Activated B cell treated with CpG ODN at 0.5 μM for 24 hours (primary cell): ENCODE results near the gene PCDHGA10. TPM values are rescaled to one million over a fixed set of nuclear protein-coding genes. Genes with fewer than 3 reads are reported as not detected.
A peak's percentile ranks its signal among the peaks of the same experiment; 100 is the strongest.
"Not testable (repeated sequence)": the region's sequence is repeated elsewhere in the genome, so short reads cannot be mapped to it uniquely, and the experiment has no call there.

Source experiments
- ATAC-seq: fragments of 200-7000 bp; cut with Tn5 transposase; one replicate; pipeline ENCODE4 v1.10.0; 2021; ENCODE audit warnings: low read depth, mild to moderate bottlenecking, moderate library complexity
- CTCF ChIA-PET: fragments of 350-600 bp; sonication (Branson Sonifier 250); formaldehyde crosslinking; loops from one replicate; lab custom pipeline; 2021; ENCODE audit warnings: antibody characterized with exemption; lab: Charles Lee
- POLR2A ChIA-PET: fragments of 350-600 bp; sonication (Branson Sonifier 250); formaldehyde crosslinking; loops from one replicate; lab custom pipeline; 2021; ENCODE audit warnings: antibody characterized with exemption; lab: Charles Lee
- DNase-seq: peaks from one replicate; pipeline ENCODE4 v3.0.0; 2022
- H3K27ac Mint-ChIP-seq: one replicate; pipeline ENCODE4 v1.8.0; 2020; ENCODE audit warnings: mixed read lengths
- H3K27me3 Mint-ChIP-seq: one replicate; pipeline ENCODE4 v1.8.0; 2021; ENCODE audit warnings: mixed read lengths
- H3K36me3 Mint-ChIP-seq: one replicate; pipeline ENCODE4 v1.8.0; 2021; ENCODE audit warnings: low read depth, mixed read lengths
- H3K4me1 Mint-ChIP-seq: one replicate; pipeline ENCODE4 v1.8.0; 2021; ENCODE audit warnings: mixed read lengths
- H3K4me3 Mint-ChIP-seq: one replicate; pipeline ENCODE4 v1.8.0; 2020; ENCODE audit warnings: mild to moderate bottlenecking, mixed read lengths
- H3K9me3 Mint-ChIP-seq: one replicate; pipeline ENCODE4 v1.8.0; 2020; ENCODE audit warnings: mixed read lengths
- CTCF ChIP-seq: fragments of 200-600 bp; IDR thresholded peaks from one replicate; pipeline ENCODE4 v1.8.0; 2022; ENCODE audit warnings: antibody characterized with exemption, mild to moderate bottlenecking
- intact Hi-C: fragments of 100-400 bp; cut with micrococcal nuclease; formaldehyde crosslinking; loops from one replicate; pipeline ENCODE4 v1.15.1; 2024
- total RNA-seq: library from RNA; stranded (reverse); gene quantifications from 2 replicates; pipeline ENCODE4 v1.2.3, GENCODE V29; 2022

PCDHGA10 gene
- total RNA-seq, 1 donor from 2014 or later: 1.3 TPM

GRCh38 chr5:141371572-141372475 lies 41.0 kb upstream of the PCDHGA10 start:
- Mint-ChIP-seq H3K27ac (no peak overlapping the region), H3K36me3 (no peaks in the 10 kb centered on the region), H3K4me3 (no peak overlapping the region), H3K27me3 (peaks cover 43% of the 10 kb centered on the region), H3K9me3 (peaks cover 17% of the 10 kb centered on the region), H3K4me1 (peaks cover 7% of the 10 kb centered on the region)
- no peak for ATAC-seq
- intact Hi-C loops: loop anchor here (5.0 kb wide), 1 partner anchor 40 kb away; the partner anchor contains the start of gene PCDHGA10
- DNase-seq: no peak
- POLR2A ChIA-PET: no interaction called here
- no peak for TF ChIP-seq CTCF
- CTCF ChIA-PET: interaction anchor here (2.8 kb wide), 1 partner anchor 192 kb away, joined by 23 read pairs; no protein-coding TSS in a partner anchor

DNA sequence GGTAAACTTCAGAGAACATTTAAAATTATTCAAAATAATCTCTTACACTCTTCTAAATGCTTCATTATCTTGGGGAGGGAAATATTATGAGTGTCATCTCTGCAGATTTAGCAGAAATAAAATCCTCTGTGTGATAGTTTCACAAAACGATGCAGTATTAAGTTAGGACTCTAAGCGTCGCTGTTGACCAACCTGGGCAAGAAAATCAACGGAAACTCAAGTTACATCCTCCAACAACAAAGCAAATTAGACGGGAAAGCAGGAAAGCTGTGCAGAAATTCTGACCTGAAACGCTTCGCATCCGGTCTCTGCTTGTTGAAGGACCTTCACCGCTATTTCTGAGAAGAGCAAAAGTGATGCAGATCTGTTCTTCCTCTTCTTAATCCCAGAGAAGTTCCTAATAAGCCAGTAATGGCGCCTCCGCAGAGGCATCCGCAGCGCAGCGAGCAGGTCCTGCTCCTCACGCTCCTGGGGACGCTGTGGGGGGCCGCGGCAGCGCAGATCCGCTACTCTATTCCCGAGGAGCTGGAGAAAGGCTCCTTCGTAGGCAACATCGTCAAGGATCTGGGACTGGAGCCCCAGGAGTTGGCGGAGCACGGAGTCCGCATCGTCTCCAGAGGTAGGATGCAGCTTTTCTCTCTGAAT lies 39.0 kb upstream of the PCDHGA10 start, which contains the start of gene PCDHGA6:
Gene PCDHGA6 (plus strand): TSS at position 219 of the 645 bp plus-strand sequence. CDS start 193 bp downstream, at position 412.
- peaks cover 37% of the 10 kb centered on the region for H3K27me3 Mint-ChIP-seq
- H3K9me3 Mint-ChIP-seq: peaks cover 22% of the 10 kb centered on the region

GRCh38 chr5:141374627-141375026 lies 38.2 kb upstream of the PCDHGA10 start:
- TF ChIP-seq CTCF: no peak
- no peaks in the 10 kb centered on the region for H3K36me3 Mint-ChIP-seq
- ChIA-PET POLR2A (no interaction called here), CTCF (interaction anchor here (1.3 kb wide), 1 partner anchor 23 kb away, joined by 3 read pairs; the partner anchor contains the start of gene PCDHGB5)
- ATAC-seq (no peak), DNase-seq (no peak)
- peaks cover 24% of the 10 kb centered on the region for H3K9me3 Mint-ChIP-seq
- H3K4me3 Mint-ChIP-seq: no peak overlapping the region
- H3K27ac Mint-ChIP-seq: no peak overlapping the region
- intact Hi-C loops: loop anchor here (5.0 kb wide), 1 partner anchor 38 kb away; the partner anchor contains the start of gene PCDHGA10
- peaks cover 7% of the 10 kb centered on the region for H3K4me1 Mint-ChIP-seq
- H3K27me3 Mint-ChIP-seq: peaks cover 31% of the 10 kb centered on the region

More for the DNA sequence above, 39.0 kb upstream of the PCDHGA10 start, which contains the start of gene PCDHGA6:
- DNase-seq (no peak), ATAC-seq (no peak)
- H3K27ac Mint-ChIP-seq: no peak within 1 kb of the TSS
- H3K4me3 Mint-ChIP-seq: peak within 1 kb of the TSS; percentile 12
- POLR2A ChIA-PET: no interaction called here
- H3K36me3 Mint-ChIP-seq: no peaks in the 10 kb centered on the region
- peaks cover 7% of the 10 kb centered on the region for H3K4me1 Mint-ChIP-seq
- intact Hi-C loops: loop anchor here (1.0 to 5.0 kb wide), 2 partner anchors 39 to 185 kb away; partner anchors contain the start of gene PCDHGA10
- TF ChIP-seq CTCF: no peak
- CTCF ChIA-PET: interaction anchor here (1.3 kb wide), 1 partner anchor 24 kb away, joined by 3 read pairs; the partner anchor contains the start of gene PCDHGB5

GRCh38 chr5:141375444-141376155 lies 37.2 kb upstream of the PCDHGA10 start:
- H3K27ac Mint-ChIP-seq, POLR2A ChIA-PET, CTCF ChIA-PET, H3K4me1 Mint-ChIP-seq, H3K4me3 Mint-ChIP-seq, intact Hi-C loops, H3K36me3 Mint-ChIP-seq, DNase-seq, ATAC-seq: not testable (repeated sequence)
- Mint-ChIP-seq H3K27me3 (peaks cover 28% of the 10 kb centered on the region), H3K9me3 (peaks cover 24% of the 10 kb centered on the region)
